Effector CD4-positive, alpha-beta T cell (primary cell): ENCODE results near the gene GARNL3.
A peak's percentile ranks its signal among the peaks of the same experiment; 100 is the strongest.

Source experiments
- DNase-seq: peaks from one replicate; pipeline ENCODE4 v3.0.0-alpha.2; 2020
- total RNA-seq: gene quantifications from one replicate; lab custom pipeline; 2026; lab: John Stamatoyannopoulos, UW

GARNL3 gene
- 1.9 reads per million, percentile 2 among the genes with 10 or more reads in this experiment for total RNA-seq

GRCh38 chr9:127264462-127265219 lies at the start of gene GARNL3:
Gene GARNL3 (plus strand): TSS chr9:127264774. CDS start chr9:127264878, 104 bp downstream.
- no peak for DNase-seq

- no peak for DNase-seq
Measured at GRCh38 chr9:127215268-127216209, 49.0 kb upstream of the GARNL3 start.

- DNase-seq: no peak
Measured at GRCh38 chr9:127216210-127216887, 48.2 kb upstream of the GARNL3 start.

- no peak for DNase-seq
Measured at GRCh38 chr9:127216888-127217217, 47.7 kb upstream of the GARNL3 start.

- no peak for DNase-seq
Measured at GRCh38 chr9:127218818-127219217, 45.8 kb upstream of the GARNL3 start.

GRCh38 chr9:127219520-127219919 lies 45.1 kb upstream of the GARNL3 start:
- no peak for DNase-seq

GRCh38 chr9:127221695-127222094 lies 42.9 kb upstream of the GARNL3 start:
- no peak for DNase-seq

GRCh38 chr9:127222388-127223095 lies 42.0 kb upstream of the GARNL3 start:
- DNase-seq: no peak

GRCh38 chr9:127223266-127223665 lies 41.3 kb upstream of the GARNL3 start:
- no peak for DNase-seq

GRCh38 chr9:127223810-127224177 lies 40.8 kb upstream of the GARNL3 start:
- no peak for DNase-seq

- peak; percentile 80 for DNase-seq
Measured at GRCh38 chr9:127224178-127224882, 40.2 kb upstream of the GARNL3 start.

- peak; percentile 83 for DNase-seq
Measured at GRCh38 chr9:127224883-127225739, 39.5 kb upstream of the GARNL3 start.

- no peak for DNase-seq
Measured at GRCh38 chr9:127225801-127226625, 38.6 kb upstream of the GARNL3 start.

GRCh38 chr9:127229691-127230417 lies 34.7 kb upstream of the GARNL3 start:
- no peak for DNase-seq

- DNase-seq: no peak
Measured at GRCh38 chr9:127231666-127232065, 32.9 kb upstream of the GARNL3 start.

GRCh38 chr9:127232833-127233549 lies 31.6 kb upstream of the GARNL3 start:
- no peak for DNase-seq

GRCh38 chr9:127233550-127233949 lies 31.0 kb upstream of the GARNL3 start:
- DNase-seq: no peak

- no peak for DNase-seq
Measured at GRCh38 chr9:127233989-127234388, 30.6 kb upstream of the GARNL3 start.

- no peak for DNase-seq
Measured at GRCh38 chr9:127237801-127238200, 26.8 kb upstream of the GARNL3 start.
